Activated effector memory CD4-positive, alpha-beta T cell treated with anti-CD3 and anti-CD28 coated beads, Interleukin-2, amount 50 U/mL, for 16 hours (primary cell): ENCODE data around the gene GABRA5.
"Not testable (repeated sequence)": the region's sequence is repeated elsewhere in the genome, so short reads cannot be mapped to it uniquely, and the experiment has no call there.

Experiments used
- DNase-seq: peaks from one replicate; pipeline ENCODE4 v3.0.0-alpha.2; 2020

Gene GABRA5

GRCh38 chr15:26879706-26880105 lies 12.8 kb downstream of the GABRA5 start:
- DNase-seq = no peak

- DNase-seq = no peak
These were observed 15.2 kb downstream of the GABRA5 start for GRCh38 chr15:26882112-26882511.

GRCh38 chr15:26882616-26883365 lies 15.9 kb downstream of the GABRA5 start:
- no peak for DNase-seq

- DNase-seq = no peak
These were observed 16.6 kb downstream of the GABRA5 start for GRCh38 chr15:26883466-26883865.

GRCh38 chr15:26886566-26886965 lies 19.7 kb downstream of the GABRA5 start:
- no peak for DNase-seq

- DNase-seq = no peak
These were observed 21.2 kb downstream of the GABRA5 start for GRCh38 chr15:26887926-26888666.

- no peak for DNase-seq
These were observed 21.9 kb downstream of the GABRA5 start for GRCh38 chr15:26888761-26889160.

GRCh38 chr15:26889298-26889898 lies 22.5 kb downstream of the GABRA5 start:
- DNase-seq = peak; percentile 71

GRCh38 chr15:26890451-26890850 lies 23.6 kb downstream of the GABRA5 start:
- DNase-seq = no peak

GRCh38 chr15:26890988-26891387 lies 24.1 kb downstream of the GABRA5 start:
- DNase-seq = no peak

GRCh38 chr15:26891448-26892181 lies 24.8 kb downstream of the GABRA5 start:
- no peak for DNase-seq

GRCh38 chr15:26892182-26892518 lies 25.3 kb downstream of the GABRA5 start:
- no peak for DNase-seq

GRCh38 chr15:26892678-26893077 lies 25.8 kb downstream of the GABRA5 start:
- no peak for DNase-seq

- DNase-seq = no peak
These were observed 26.6 kb downstream of the GABRA5 start for GRCh38 chr15:26893351-26894065.

GRCh38 chr15:26894181-26894580 lies 27.3 kb downstream of the GABRA5 start:
- DNase-seq = no peak

- not testable (repeated sequence) for DNase-seq
These were observed 28.5 kb downstream of the GABRA5 start for GRCh38 chr15:26895346-26895745.

- DNase-seq = no peak
These were observed 32.8 kb downstream of the GABRA5 start for GRCh38 chr15:26899658-26900057.

- no peak for DNase-seq
These were observed 34.2 kb downstream of the GABRA5 start for GRCh38 chr15:26901041-26901440.

- DNase-seq = no peak
These were observed 43.9 kb downstream of the GABRA5 start for GRCh38 chr15:26910715-26911114.

- DNase-seq = no peak
These were observed 54.6 kb downstream of the GABRA5 start for GRCh38 chr15:26921433-26921832.

GRCh38 chr15:26926081-26926480 lies 59.2 kb downstream of the GABRA5 start:
- no peak for DNase-seq

GRCh38 chr15:26928051-26928450 lies 61.2 kb downstream of the GABRA5 start:
- DNase-seq = no peak

- no peak for DNase-seq
These were observed 62.7 kb downstream of the GABRA5 start for GRCh38 chr15:26929588-26929987.
